ENCODE measurements around the gene ZBED6.
"Not testable (repeated sequence)": the region's sequence is repeated elsewhere in the genome, so short reads cannot be mapped to it uniquely, and the experiment has no call there.

GRCh38 chr1:203761958-203762357 lies 33.5 kb upstream of the ZBED6 start:
- TF ChIP-seq, protein P1, sequence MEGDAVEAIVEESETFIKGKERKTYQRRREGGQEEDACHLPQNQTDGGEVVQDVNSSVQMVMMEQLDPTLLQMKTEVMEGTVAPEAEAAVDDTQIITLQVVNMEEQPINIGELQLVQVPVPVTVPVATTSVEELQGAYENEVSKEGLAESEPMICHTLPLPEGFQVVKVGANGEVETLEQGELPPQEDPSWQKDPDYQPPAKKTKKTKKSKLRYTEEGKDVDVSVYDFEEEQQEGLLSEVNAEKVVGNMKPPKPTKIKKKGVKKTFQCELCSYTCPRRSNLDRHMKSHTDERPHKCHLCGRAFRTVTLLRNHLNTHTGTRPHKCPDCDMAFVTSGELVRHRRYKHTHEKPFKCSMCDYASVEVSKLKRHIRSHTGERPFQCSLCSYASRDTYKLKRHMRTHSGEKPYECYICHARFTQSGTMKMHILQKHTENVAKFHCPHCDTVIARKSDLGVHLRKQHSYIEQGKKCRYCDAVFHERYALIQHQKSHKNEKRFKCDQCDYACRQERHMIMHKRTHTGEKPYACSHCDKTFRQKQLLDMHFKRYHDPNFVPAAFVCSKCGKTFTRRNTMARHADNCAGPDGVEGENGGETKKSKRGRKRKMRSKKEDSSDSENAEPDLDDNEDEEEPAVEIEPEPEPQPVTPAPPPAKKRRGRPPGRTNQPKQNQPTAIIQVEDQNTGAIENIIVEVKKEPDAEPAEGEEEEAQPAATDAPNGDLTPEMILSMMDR (IDR thresholded peaks at IDR 0.05 in 8 of 11, conservative IDR thresholded peaks at IDR 0.05 in 3 of 11), result not testable (repeated sequence)
- not testable (repeated sequence) for TF ChIP-seq POLR2A (IDR thresholded peaks at IDR 0.05)

All from spleen (tissue), 7 donors.